GM19025 (cell line): ENCODE results near the gene SBF2.

Source experiments
- ATAC-seq: cut with Tn5 transposase; IDR thresholded peaks from one replicate; pipeline ENCODE4 v1.9.1; 2021; ENCODE audit warnings: mild to moderate bottlenecking, low read depth, moderate library complexity; ENCODE audit not compliant: unreplicated experiment

Gene SBF2

GRCh38 chr11:10029386-10030121 lies 264.5 kb downstream of the SBF2 start:
- ATAC-seq, result no peak

DNA sequence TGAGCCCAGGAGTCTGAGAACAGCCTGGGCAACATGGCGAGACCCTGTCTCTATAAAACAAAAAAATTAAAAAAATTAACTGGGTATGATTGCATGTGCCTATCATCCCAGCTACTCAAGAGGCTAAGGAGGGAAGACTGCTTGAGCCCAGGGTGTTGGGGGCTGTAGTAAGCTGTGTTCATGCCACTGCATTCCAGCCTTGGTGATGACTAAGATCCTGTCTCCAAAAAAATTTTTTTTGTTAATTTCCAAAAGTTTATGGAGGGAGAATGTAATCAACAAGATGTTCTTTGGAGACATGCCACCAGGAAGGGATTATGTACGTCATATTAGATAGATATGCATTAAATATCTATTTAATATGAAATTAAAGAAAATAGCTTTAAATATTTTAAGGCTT lies 267.5 kb downstream of the SBF2 start:
- no peak for ATAC-seq

GRCh38 chr11:10023212-10023611 lies 270.8 kb downstream of the SBF2 start:
- no peak for ATAC-seq

GRCh38 chr11:10022764-10023163 lies 271.3 kb downstream of the SBF2 start:
- ATAC-seq, result no peak

- ATAC-seq, result no peak
Observed at GRCh38 chr11:10021563-10021962, 272.5 kb downstream of the SBF2 start.

- ATAC-seq, result no peak
Observed at GRCh38 chr11:10019906-10020682, 273.9 kb downstream of the SBF2 start.

- no peak for ATAC-seq
Observed at GRCh38 chr11:10017911-10018310, 276.1 kb downstream of the SBF2 start.

DNA sequence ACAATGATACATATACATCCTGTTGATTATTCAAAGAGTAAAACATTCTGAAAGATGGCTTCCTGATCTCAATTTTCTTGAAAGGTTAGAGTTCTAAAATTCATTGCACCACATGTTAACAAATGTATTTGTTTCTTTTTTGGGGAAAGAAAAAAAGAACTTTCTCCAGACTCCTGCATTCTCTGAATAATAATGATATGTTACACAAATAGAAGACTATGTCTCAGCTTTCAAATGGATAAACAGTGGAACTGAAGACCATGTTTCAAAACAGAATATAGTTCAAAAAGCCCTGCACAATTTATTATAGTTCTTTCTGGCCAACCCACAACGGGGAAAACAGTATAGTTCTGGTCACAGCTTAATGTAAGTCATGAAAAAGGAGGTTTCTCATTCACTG lies 277.0 kb downstream of the SBF2 start:
- no peak for ATAC-seq

GRCh38 chr11:10012068-10012467 lies 282.0 kb downstream of the SBF2 start:
- ATAC-seq, result no peak

GRCh38 chr11:10005955-10006525 lies 288.0 kb downstream of the SBF2 start:
- ATAC-seq, result no peak

GRCh38 chr11:10004526-10005113 lies 289.4 kb downstream of the SBF2 start:
- ATAC-seq, result no peak

DNA sequence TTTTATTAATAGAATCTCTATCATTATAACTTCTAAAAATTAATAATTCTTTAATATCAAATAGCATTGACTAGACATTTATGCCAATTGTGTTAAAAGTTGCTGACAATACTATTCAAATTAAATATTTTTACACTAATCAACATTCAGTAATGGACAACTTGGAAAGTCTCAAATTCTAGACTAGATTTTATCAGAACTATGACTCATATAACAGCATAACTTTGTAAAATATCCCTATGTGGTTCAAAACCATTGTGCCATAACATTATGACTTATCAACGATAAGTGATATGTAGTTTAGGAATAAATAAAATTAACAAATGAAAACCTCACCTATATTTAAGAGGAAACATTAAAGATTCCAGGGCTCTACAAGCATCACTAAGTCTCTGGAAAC lies 291.8 kb downstream of the SBF2 start:
- ATAC-seq, result no peak

GRCh38 chr11:9992306-9992705 lies 301.7 kb downstream of the SBF2 start:
- no peak for ATAC-seq

- ATAC-seq, result no peak
Observed at GRCh38 chr11:9990221-9990973, 303.6 kb downstream of the SBF2 start.

- ATAC-seq, result peak; percentile 51
Observed at GRCh38 chr11:9987303-9987702, 306.7 kb downstream of the SBF2 start.

- ATAC-seq, result no peak
Observed at GRCh38 chr11:9982796-9983579, 311.0 kb downstream of the SBF2 start.

- no peak for ATAC-seq
Observed at GRCh38 chr11:9982127-9982795, 311.8 kb downstream of the SBF2 start.

GRCh38 chr11:9980931-9981330 lies 313.1 kb downstream of the SBF2 start:
- no peak for ATAC-seq

GRCh38 chr11:9977554-9977953 lies 316.5 kb downstream of the SBF2 start:
- no peak for ATAC-seq
